GM18517 (cell line): ENCODE results near the gene CADM1.

Experiments
- ATAC-seq: cut with Tn5 transposase; IDR thresholded peaks from one replicate; pipeline ENCODE4 v1.9.1; 2021; ENCODE audit warnings: mild to moderate bottlenecking, moderate library complexity; ENCODE audit not compliant: unreplicated experiment

CADM1 gene

GRCh38 chr11:115518983-115519628 is 14.9 kb upstream of the CADM1 start:
- no peak for ATAC-seq

- no peak for ATAC-seq
Observed at GRCh38 chr11:115515647-115516395, 11.6 kb upstream of the CADM1 start.

- no peak for ATAC-seq
Observed at GRCh38 chr11:115506954-115507675, 2.9 kb upstream of the CADM1 start.

DNA sequence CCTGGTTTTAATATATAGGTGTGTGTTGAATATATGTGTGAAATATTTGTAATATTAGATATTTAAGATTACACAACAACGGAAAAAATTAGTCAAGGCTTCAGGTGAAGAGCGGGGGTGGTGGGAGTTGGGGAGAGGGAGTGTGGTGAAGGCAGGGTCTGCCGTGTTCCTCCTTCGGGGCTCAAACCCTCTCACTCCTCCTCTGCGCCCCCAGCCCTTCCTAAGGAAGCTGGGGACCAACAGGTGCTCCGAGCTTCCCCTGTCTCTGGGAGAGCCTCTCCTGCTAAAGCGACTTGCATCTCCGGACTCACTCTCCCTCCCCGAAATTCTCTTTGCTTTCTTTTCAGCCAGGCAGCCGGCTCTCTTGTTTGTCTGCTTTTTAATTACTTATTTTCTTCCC is 960 bp upstream of the CADM1 start:
- no peak for ATAC-seq

GRCh38 chr11:115503886-115504275 is 334 bp downstream of the CADM1 start:
- ATAC-seq, result no peak

DNA sequence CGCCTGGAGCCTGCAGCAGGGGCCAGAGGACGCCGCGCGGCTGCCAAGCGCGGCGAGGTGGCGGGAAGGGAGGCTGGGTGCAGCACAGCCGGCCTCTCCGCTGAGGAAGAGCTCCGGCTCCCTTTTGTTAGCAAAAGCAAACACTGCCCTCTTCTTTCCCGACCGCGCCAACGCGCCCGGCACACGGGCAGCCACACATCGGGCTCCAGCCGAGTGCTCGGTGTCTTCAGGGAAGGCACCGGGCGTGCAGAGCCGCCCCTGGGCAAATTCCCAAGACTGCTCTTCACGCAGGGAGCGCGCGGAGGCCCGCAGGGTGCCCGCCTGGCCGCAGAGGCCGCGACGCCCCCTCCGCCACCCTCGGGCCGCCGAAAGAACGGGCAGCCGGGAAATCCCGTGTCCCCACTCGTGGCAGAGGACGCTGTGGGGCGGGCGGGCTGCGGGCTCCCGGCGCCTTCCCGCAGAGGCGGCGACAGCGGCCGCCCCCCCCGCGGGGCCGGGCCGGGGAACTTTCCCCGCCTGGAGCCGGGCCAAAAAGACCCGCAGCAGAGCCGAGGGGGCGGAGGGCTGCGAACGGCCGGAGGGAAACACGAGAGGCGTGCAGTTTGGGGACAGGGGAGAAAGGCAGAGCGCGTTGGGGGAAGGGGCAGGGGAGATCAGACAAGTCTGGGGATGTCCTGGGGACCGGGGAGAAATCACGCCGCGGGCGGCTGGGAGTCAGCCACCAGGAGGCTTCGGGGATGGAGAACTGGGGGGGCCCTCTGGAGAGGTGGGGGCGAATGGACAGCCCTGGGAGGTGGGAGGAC is 931 bp downstream of the CADM1 start:
- ATAC-seq, result no peak

- no peak for ATAC-seq
Observed at GRCh38 chr11:115502636-115503082, 1.6 kb downstream of the CADM1 start.

DNA sequence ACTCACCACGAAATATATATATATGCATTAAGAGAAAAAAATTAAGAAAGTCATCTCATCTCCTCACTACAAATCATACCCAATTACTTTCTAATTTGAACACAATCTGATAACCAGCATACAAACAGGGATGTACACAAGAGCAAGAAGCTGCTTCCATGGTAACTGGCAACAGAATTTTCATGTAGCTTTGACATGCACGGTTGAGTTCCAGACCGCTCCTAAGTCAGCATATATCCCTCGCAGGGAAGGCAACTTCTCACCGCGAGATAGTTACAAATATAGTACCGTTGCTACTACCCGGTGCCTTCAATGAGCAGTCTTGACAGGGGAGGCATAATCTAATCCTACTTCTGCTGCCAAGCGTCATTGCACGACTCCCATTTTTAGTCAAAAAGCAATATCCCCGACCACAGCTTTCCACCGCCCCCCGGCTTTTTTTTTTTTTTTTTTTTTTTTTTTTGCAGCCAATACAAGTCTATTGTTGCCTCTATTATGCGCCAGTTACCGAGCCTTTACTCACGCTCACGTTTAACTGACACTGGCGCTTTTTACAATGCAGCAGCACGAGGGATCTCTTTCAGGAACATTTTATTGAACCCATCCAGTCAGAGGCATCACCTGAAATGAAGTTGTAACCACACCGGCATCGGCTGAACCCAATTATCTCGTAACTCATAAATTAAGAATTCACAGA is 2.2 kb downstream of the CADM1 start:
- no peak for ATAC-seq

DNA sequence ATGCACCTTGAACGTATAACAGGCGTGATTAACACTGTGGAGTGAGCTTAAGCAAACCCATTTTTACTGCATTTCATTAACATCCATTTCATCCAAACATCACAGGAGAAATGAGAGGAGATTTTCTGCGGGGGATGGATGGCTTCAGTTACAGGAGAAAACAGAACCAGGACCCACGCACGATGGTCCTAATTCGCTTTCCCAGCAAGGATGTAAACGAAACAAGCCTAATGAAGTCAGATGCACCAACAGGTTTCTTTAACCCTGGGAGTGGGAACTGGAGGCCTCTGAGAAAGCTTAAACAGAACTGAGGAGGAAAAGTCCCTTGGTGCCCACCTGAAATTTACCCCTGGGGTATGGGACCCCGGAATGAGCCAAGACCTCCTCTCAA is 2.7 kb downstream of the CADM1 start:
- ATAC-seq, result no peak

GRCh38 chr11:115500547-115501501 is 3.4 kb downstream of the CADM1 start:
- ATAC-seq, result no peak

GRCh38 chr11:115499891-115500290 is 4.3 kb downstream of the CADM1 start:
- ATAC-seq, result no peak

DNA sequence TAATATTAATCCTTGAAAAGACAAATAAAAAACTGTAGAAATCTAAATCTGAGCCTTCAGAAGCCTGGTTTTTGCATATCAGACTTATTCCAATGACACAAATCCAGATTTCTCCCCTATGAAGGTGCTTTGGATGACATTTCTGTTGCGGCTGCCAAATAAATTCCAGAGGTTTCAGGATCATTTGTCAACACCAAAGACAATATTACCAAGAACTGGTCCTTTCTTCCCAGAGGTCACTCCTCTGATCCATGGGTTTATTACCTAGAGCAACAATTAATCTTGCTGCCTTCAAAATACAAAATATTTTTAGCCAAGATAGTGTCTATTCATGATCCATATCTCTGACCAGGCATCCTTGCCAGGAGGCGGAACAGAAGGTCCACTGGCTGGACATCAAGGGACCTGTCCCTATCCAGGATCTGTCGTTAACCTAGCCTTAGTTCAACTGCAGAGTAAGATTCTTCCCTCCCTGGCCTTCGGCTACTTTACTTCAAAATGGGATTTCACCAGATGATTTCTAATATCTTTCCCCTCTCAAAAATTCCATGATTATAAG is 4.9 kb downstream of the CADM1 start:
- ATAC-seq, result no peak

- no peak for ATAC-seq
Observed at GRCh38 chr11:115498354-115498753, 5.9 kb downstream of the CADM1 start.

GRCh38 chr11:115497303-115497702 is 6.9 kb downstream of the CADM1 start:
- no peak for ATAC-seq

- ATAC-seq, result no peak
Observed at GRCh38 chr11:115496892-115497291, 7.3 kb downstream of the CADM1 start.

GRCh38 chr11:115493905-115494304 is 10.3 kb downstream of the CADM1 start:
- no peak for ATAC-seq

- no peak for ATAC-seq
Observed at GRCh38 chr11:115493488-115493887, 10.7 kb downstream of the CADM1 start.

DNA sequence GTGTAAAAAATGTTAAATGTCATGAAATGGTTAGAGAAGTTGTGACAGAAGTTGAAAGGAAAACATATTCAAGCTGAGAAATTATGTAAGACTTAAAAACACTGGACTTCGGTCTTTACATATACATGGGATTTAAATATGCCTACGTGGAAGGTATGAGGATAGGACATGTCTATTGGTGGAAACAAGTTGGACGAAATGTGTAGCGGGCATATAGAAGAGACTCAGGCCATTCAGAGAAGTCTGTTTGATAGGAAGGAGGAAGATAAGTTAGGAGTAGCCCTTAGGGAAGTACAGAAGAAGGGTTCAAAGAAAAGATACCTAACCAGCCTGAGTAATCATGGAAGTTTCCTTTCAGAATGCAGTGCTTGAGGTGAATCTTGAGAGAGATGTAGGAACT is 14.7 kb downstream of the CADM1 start:
- ATAC-seq, result no peak

- no peak for ATAC-seq
Observed at GRCh38 chr11:115488945-115489344, 15.3 kb downstream of the CADM1 start.
